T-helper 2 cell treated with Interferon-gamma antibody and Interleukin-4, amounts not matched to agents 5 μg/mL and 100 μg/mL, for 36 hours (primary cell): Measurements from ENCODE around the gene DDX50.
"Not testable (repeated sequence)": the region's sequence is repeated elsewhere in the genome, so short reads cannot be mapped to it uniquely, and the experiment has no call there.

ENCODE experiments used
- DNase-seq: peaks from one replicate; pipeline ENCODE4 v3.0.0; 2021; ENCODE audit warnings: low spot score
- H3K27ac Mint-ChIP-seq: one replicate; pipeline ENCODE4 v1.8.0; 2021; ENCODE audit warnings: mild to moderate bottlenecking, mixed read lengths
- H3K27me3 Mint-ChIP-seq: one replicate; pipeline ENCODE4 v1.8.0; 2021; ENCODE audit warnings: low read depth, mixed read lengths
- H3K36me3 Mint-ChIP-seq: one replicate; pipeline ENCODE4 v1.8.0; 2021; ENCODE audit warnings: low read depth, mixed read lengths
- H3K4me1 Mint-ChIP-seq: one replicate; pipeline ENCODE4 v1.8.0; 2021; ENCODE audit warnings: low read depth, mixed read lengths
- H3K4me3 Mint-ChIP-seq: one replicate; pipeline ENCODE4 v1.8.0; 2022; ENCODE audit warnings: mild to moderate bottlenecking, moderate library complexity, mixed read lengths
- H3K9me3 Mint-ChIP-seq: one replicate; pipeline ENCODE4 v1.8.0; 2021; ENCODE audit warnings: mixed read lengths

Gene DDX50

GRCh38 chr10:68901105-68901927 lies at the start of gene DDX50:
DDX50 (plus strand) TSS chr10:68901315; CDS start chr10:68901385, 70 bp downstream.
- Mint-ChIP-seq H3K36me3 (peaks cover 23% of the 10 kb centered on the region), H3K4me3 (peak within 1 kb of the TSS; percentile 90), H3K27me3 (no peaks in the 10 kb centered on the region), H3K27ac (peak within 1 kb of the TSS; percentile 99), H3K4me1 (peaks cover 39% of the 10 kb centered on the region), H3K9me3 (no peaks in the 10 kb centered on the region)
- peak; percentile 98 for DNase-seq

- Mint-ChIP-seq H3K36me3 (no peaks in the 10 kb centered on the region), H3K27ac (no peak overlapping the region), H3K4me1 (no peaks in the 10 kb centered on the region), H3K27me3 (no peaks in the 10 kb centered on the region), H3K9me3 (peaks cover 11% of the 10 kb centered on the region), H3K4me3 (no peak overlapping the region)
- no peak for DNase-seq
These were observed 44.8 kb upstream of the DDX50 start for GRCh38 chr10:68856352-68856751.

- H3K27ac Mint-ChIP-seq: no peak overlapping the region
- H3K27me3 Mint-ChIP-seq: no peaks in the 10 kb centered on the region
- no peak for DNase-seq
- H3K4me1 Mint-ChIP-seq: no peaks in the 10 kb centered on the region
- no peaks in the 10 kb centered on the region for H3K36me3 Mint-ChIP-seq
- no peak overlapping the region for H3K4me3 Mint-ChIP-seq
- H3K9me3 Mint-ChIP-seq: peaks cover 17% of the 10 kb centered on the region
These were observed 44.1 kb upstream of the DDX50 start for GRCh38 chr10:68857005-68857404.

GRCh38 chr10:68861253-68861652 lies 39.9 kb upstream of the DDX50 start:
- Mint-ChIP-seq H3K36me3 (no peaks in the 10 kb centered on the region), H3K9me3 (peaks cover 27% of the 10 kb centered on the region), H3K4me3 (no peak overlapping the region), H3K27ac (no peak overlapping the region), H3K27me3 (no peaks in the 10 kb centered on the region), H3K4me1 (no peaks in the 10 kb centered on the region)
- no peak for DNase-seq

GRCh38 chr10:68864611-68865010 lies 36.5 kb upstream of the DDX50 start:
- Mint-ChIP-seq H3K4me1 (no peaks in the 10 kb centered on the region), H3K27me3 (no peaks in the 10 kb centered on the region), H3K27ac (no peak overlapping the region), H3K4me3 (no peak overlapping the region), H3K9me3 (peaks cover 27% of the 10 kb centered on the region), H3K36me3 (no peaks in the 10 kb centered on the region)
- DNase-seq: no peak

GRCh38 chr10:68868173-68868572 lies 32.9 kb upstream of the DDX50 start:
- H3K9me3 Mint-ChIP-seq, H3K27me3 Mint-ChIP-seq, H3K4me3 Mint-ChIP-seq, H3K27ac Mint-ChIP-seq, H3K36me3 Mint-ChIP-seq, DNase-seq, H3K4me1 Mint-ChIP-seq: not testable (repeated sequence)

GRCh38 chr10:68869623-68870022 lies 31.5 kb upstream of the DDX50 start:
- H3K27ac Mint-ChIP-seq: no peak overlapping the region
- DNase-seq: no peak
- no peaks in the 10 kb centered on the region for H3K9me3 Mint-ChIP-seq

GRCh38 chr10:68870061-68870460 lies 31.1 kb upstream of the DDX50 start:
- DNase-seq: no peak
- no peak overlapping the region for H3K4me3 Mint-ChIP-seq
- H3K27me3 Mint-ChIP-seq: no peaks in the 10 kb centered on the region
- no peak overlapping the region for H3K27ac Mint-ChIP-seq
- H3K9me3 Mint-ChIP-seq: no peaks in the 10 kb centered on the region
- no peaks in the 10 kb centered on the region for H3K36me3 Mint-ChIP-seq
- H3K4me1 Mint-ChIP-seq: peaks cover 5% of the 10 kb centered on the region

More at GRCh38 chr10:68869623-68870022, 31.5 kb upstream of the DDX50 start:
- Mint-ChIP-seq H3K4me3 (no peak overlapping the region), H3K36me3 (no peaks in the 10 kb centered on the region), H3K27me3 (no peaks in the 10 kb centered on the region), H3K4me1 (peaks cover 5% of the 10 kb centered on the region)

- no peak overlapping the region for H3K4me3 Mint-ChIP-seq
- peaks cover 5% of the 10 kb centered on the region for H3K4me1 Mint-ChIP-seq
- H3K27ac Mint-ChIP-seq: no peak overlapping the region
- peak; percentile 7 for DNase-seq
- H3K27me3 Mint-ChIP-seq: no peaks in the 10 kb centered on the region
- H3K9me3 Mint-ChIP-seq: no peaks in the 10 kb centered on the region
- H3K36me3 Mint-ChIP-seq: no peaks in the 10 kb centered on the region
These were observed 30.5 kb upstream of the DDX50 start for GRCh38 chr10:68870545-68871104.

- no peak overlapping the region for H3K27ac Mint-ChIP-seq
- no peaks in the 10 kb centered on the region for H3K9me3 Mint-ChIP-seq
- no peak for DNase-seq
- H3K27me3 Mint-ChIP-seq: no peaks in the 10 kb centered on the region
- H3K4me1 Mint-ChIP-seq: peaks cover 5% of the 10 kb centered on the region
- H3K4me3 Mint-ChIP-seq: no peak overlapping the region
- no peaks in the 10 kb centered on the region for H3K36me3 Mint-ChIP-seq
These were observed 29.9 kb upstream of the DDX50 start for GRCh38 chr10:68871105-68871711.

GRCh38 chr10:68871731-68872342 lies 29.3 kb upstream of the DDX50 start:
- DNase-seq: no peak
- no peak overlapping the region for H3K27ac Mint-ChIP-seq
- no peak overlapping the region for H3K4me3 Mint-ChIP-seq
- peaks cover 5% of the 10 kb centered on the region for H3K4me1 Mint-ChIP-seq
- no peaks in the 10 kb centered on the region for H3K36me3 Mint-ChIP-seq
- no peaks in the 10 kb centered on the region for H3K9me3 Mint-ChIP-seq
- H3K27me3 Mint-ChIP-seq: no peaks in the 10 kb centered on the region

GRCh38 chr10:68876246-68877138 lies 24.6 kb upstream of the DDX50 start:
- no peak overlapping the region for H3K4me3 Mint-ChIP-seq
- H3K27me3 Mint-ChIP-seq: peaks cover 11% of the 10 kb centered on the region
- H3K4me1 Mint-ChIP-seq: no peaks in the 10 kb centered on the region
- no peak overlapping the region for H3K27ac Mint-ChIP-seq
- DNase-seq: no peak
- H3K36me3 Mint-ChIP-seq: no peaks in the 10 kb centered on the region
- no peaks in the 10 kb centered on the region for H3K9me3 Mint-ChIP-seq

GRCh38 chr10:68877482-68878110 lies 23.5 kb upstream of the DDX50 start:
- H3K4me3 Mint-ChIP-seq: no peak overlapping the region
- no peaks in the 10 kb centered on the region for H3K4me1 Mint-ChIP-seq
- H3K27me3 Mint-ChIP-seq: peaks cover 11% of the 10 kb centered on the region
- no peaks in the 10 kb centered on the region for H3K36me3 Mint-ChIP-seq
- no peak overlapping the region for H3K27ac Mint-ChIP-seq
- no peak for DNase-seq
- no peaks in the 10 kb centered on the region for H3K9me3 Mint-ChIP-seq
